Measurements from ENCODE around the gene RAB9A. TPM values are rescaled to one million over a fixed set of nuclear protein-coding genes. Genes with fewer than 3 reads are reported as not detected.

The RAB9A gene
- total and polyA plus RNA-seq, 4 donors: 21.2 to 38.4 (median 22.8) TPM

- no peak overlapping the region for H3K4me3 ChIP-seq
- DNase-seq (no peak), ATAC-seq (ENCODE audit: insufficient read depth, low FRiP score) (no peak)
- peaks cover 0 to 10% (median 1%) of the 10 kb centered on the region in 5 donors for H3K4me1 ChIP-seq (ENCODE audit: control insufficient read depth in 5 of 5, insufficient read depth in 5 of 5, low read length in 5 of 5)
- H3K9ac ChIP-seq (ENCODE audit: insufficient read depth in 1 of 2, low read length in 2 of 2): no peak overlapping the region
- TF ChIP-seq, protein P1, sequence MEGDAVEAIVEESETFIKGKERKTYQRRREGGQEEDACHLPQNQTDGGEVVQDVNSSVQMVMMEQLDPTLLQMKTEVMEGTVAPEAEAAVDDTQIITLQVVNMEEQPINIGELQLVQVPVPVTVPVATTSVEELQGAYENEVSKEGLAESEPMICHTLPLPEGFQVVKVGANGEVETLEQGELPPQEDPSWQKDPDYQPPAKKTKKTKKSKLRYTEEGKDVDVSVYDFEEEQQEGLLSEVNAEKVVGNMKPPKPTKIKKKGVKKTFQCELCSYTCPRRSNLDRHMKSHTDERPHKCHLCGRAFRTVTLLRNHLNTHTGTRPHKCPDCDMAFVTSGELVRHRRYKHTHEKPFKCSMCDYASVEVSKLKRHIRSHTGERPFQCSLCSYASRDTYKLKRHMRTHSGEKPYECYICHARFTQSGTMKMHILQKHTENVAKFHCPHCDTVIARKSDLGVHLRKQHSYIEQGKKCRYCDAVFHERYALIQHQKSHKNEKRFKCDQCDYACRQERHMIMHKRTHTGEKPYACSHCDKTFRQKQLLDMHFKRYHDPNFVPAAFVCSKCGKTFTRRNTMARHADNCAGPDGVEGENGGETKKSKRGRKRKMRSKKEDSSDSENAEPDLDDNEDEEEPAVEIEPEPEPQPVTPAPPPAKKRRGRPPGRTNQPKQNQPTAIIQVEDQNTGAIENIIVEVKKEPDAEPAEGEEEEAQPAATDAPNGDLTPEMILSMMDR (IDR thresholded peaks at IDR 0.05; ENCODE audit: control extremely low read depth, extremely low read depth): no peak
- peaks cover 0 to 12% (median 9%) of the 10 kb centered on the region in 3 donors for H3K27me3 ChIP-seq (ENCODE audit: control insufficient read depth in 3 of 3, insufficient read depth in 3 of 3, low read length in 2 of 3)
- WGBS, 2 donors: 54 to 75% methylated on average over 8 of the region's 8 CpGs
- peaks cover 4 to 22% (median 11%) of the 10 kb centered on the region in 4 donors for H3K36me3 ChIP-seq (ENCODE audit: control insufficient read depth in 4 of 4, insufficient read depth in 4 of 4, low read length in 4 of 4)
- no peak overlapping the region for H3K27ac ChIP-seq (ENCODE audit: low read depth in 1 of 2, low read length in 1 of 2)
- H3K9me3 ChIP-seq (ENCODE audit: control insufficient read depth in 4 of 4, insufficient read depth in 3 of 4, low read length in 3 of 4): no peaks in the 10 kb centered on the region
Observed at GRCh38 chrX:13759152-13759718, 70.3 kb downstream of the RAB9A start.

Other genes starting within 250 kb of the RAB9A start
- gene EGFL6, start 119.5 kb upstream of the RAB9A start, total RNA-seq: 10 to 100 TPM in 1 of 2 donors, 1 to 10 TPM in 1; 6.3 to 58.7 TPM
- 10 to 100 TPM in 1 of 2 donors, 1 to 10 TPM in 1; 5.4 to 22.3 TPM for gene EGFL6, start 119.5 kb upstream of the RAB9A start, polyA plus RNA-seq
- gene TCEANC, start 36.0 kb upstream of the RAB9A start, total RNA-seq: 1 to 10 TPM; 3.2 to 6.7 TPM
- 1 to 10 TPM in 1 of 2 donors, under 1 TPM in 1; 0.94 to 2.2 TPM for gene TCEANC, start 36.0 kb upstream of the RAB9A start, polyA plus RNA-seq
- 10 to 100 TPM; 13.2 to 32.6 TPM for gene TRAPPC2, start 45.5 kb downstream of the RAB9A start, total RNA-seq
- gene TRAPPC2, start 45.5 kb downstream of the RAB9A start, polyA plus RNA-seq: 1 to 10 TPM; 4.7 to 7.8 TPM
- 10 to 100 TPM; 21.0 to 48.2 TPM for gene OFD1, start 45.6 kb downstream of the RAB9A start, total RNA-seq
- gene OFD1, start 45.6 kb downstream of the RAB9A start, polyA plus RNA-seq: 10 to 100 TPM; 10.3 to 65.8 TPM
- 10 to 100 TPM; 13.4 to 18.0 TPM for gene GPM6B, start 128.0 kb downstream of the RAB9A start, total RNA-seq
- gene GPM6B, start 128.0 kb downstream of the RAB9A start, polyA plus RNA-seq: 1 to 10 TPM; 3.9 to 5.5 TPM